Mesendoderm (in vitro differentiated cells): ENCODE results near the gene HYOU1.

Source experiments
- DNase-seq: peaks from one replicate; pipeline ENCODE4 v3.0.0; 2013
- H2AK5ac ChIP-seq: 2 replicates; pipeline ENCODE4 v1.6.1; 2013; ENCODE audit warnings: low read length, inconsistent platforms
- H2BK120ac ChIP-seq: 2 replicates; pipeline ENCODE4 v1.6.1; 2013; ENCODE audit warnings: low read depth, mild to moderate bottlenecking, low read length, moderate library complexity, mixed read lengths
- H2BK15ac ChIP-seq: replicated peaks from 2 replicates; pipeline ENCODE4 v1.6.1; 2013; ENCODE audit warnings: low read depth, mild to moderate bottlenecking, moderate library complexity
- H2BK5ac ChIP-seq: 2 replicates; pipeline ENCODE4 v1.6.1; 2013; ENCODE audit warnings: low read length, inconsistent platforms
- H3K18ac ChIP-seq: 2 replicates; pipeline ENCODE4 v1.6.1; 2013; ENCODE audit warnings: mild to moderate bottlenecking, low read length, mixed read lengths
- H3K23ac ChIP-seq: one replicate; pipeline ENCODE4 v1.6.1; 2013; ENCODE audit warnings: low read length
- H3K27ac ChIP-seq: 2 replicates; pipeline ENCODE4 v1.5.1; 2013; ENCODE audit warnings: low read depth, mild to moderate bottlenecking, inconsistent platforms, low read length, moderate library complexity
- H3K27me3 ChIP-seq: 2 replicates; pipeline ENCODE4 v1.6.1; 2013; ENCODE audit warnings: low read length, control low read depth, mild to moderate bottlenecking, inconsistent platforms; ENCODE audit not compliant: insufficient read depth, poor library complexity
- H3K36me3 ChIP-seq: 2 replicates; pipeline ENCODE4 v1.6.1; 2013; ENCODE audit warnings: low read length, inconsistent platforms; ENCODE audit not compliant: control insufficient read depth, insufficient read depth
- H3K4ac ChIP-seq: one replicate; pipeline ENCODE4 v1.6.1; 2013; ENCODE audit warnings: low read depth, mild to moderate bottlenecking, low read length, moderate library complexity
- H3K4me1 ChIP-seq: 2 replicates; pipeline ENCODE4 v1.6.1; 2013; ENCODE audit warnings: low read depth, low read length, inconsistent platforms; ENCODE audit not compliant: control insufficient read depth
- H3K4me2 ChIP-seq: 2 replicates; pipeline ENCODE4 v1.6.1; 2013; ENCODE audit warnings: low read length
- H3K4me3 ChIP-seq: 2 replicates; pipeline ENCODE4 v1.5.1; 2013; ENCODE audit warnings: mild to moderate bottlenecking, low read length
- H3K56ac ChIP-seq: one replicate; pipeline ENCODE4 v1.6.1; 2013; ENCODE audit warnings: low read length
- H3K79me1 ChIP-seq: 2 replicates; pipeline ENCODE4 v1.6.1; 2013; ENCODE audit warnings: low read length, inconsistent platforms
- H3K79me2 ChIP-seq: 2 replicates; pipeline ENCODE4 v1.6.1; 2013; ENCODE audit warnings: mild to moderate bottlenecking, low read length; ENCODE audit not compliant: control insufficient read depth, insufficient read depth
- H3K9ac ChIP-seq: 2 replicates; pipeline ENCODE4 v1.6.1; 2013; ENCODE audit warnings: low read length, inconsistent platforms
- H4K5ac ChIP-seq: one replicate; pipeline ENCODE4 v1.6.1; 2013; ENCODE audit warnings: low read length
- H4K8ac ChIP-seq: one replicate; pipeline ENCODE4 v1.6.1; 2013; ENCODE audit warnings: low read depth, mild to moderate bottlenecking, control low read depth, low read length, moderate library complexity
- whole genome bisulfite sequencing: extraction: QIAGEN DNeasy Blood & Tissue Kit; methylation state at CpG from one replicate; pipeline ENCODE4 v1.1.7; 2013; ENCODE audit warnings: low lambda C conversion rate, missing lambda C conversion rate; ENCODE audit not compliant: insufficient coverage; ENCODE audit errors: extremely low coverage; 5-methylcytosine and 5-hydroxymethylcytosine counted together

HYOU1 gene

GRCh38 chr11:119093942-119094815 lies 37.2 kb upstream of the HYOU1 start:
- no CpG with 5 or more reads among the region's 81 CpGs for WGBS
- Histone ChIP-seq H3K4me1 (peaks cover 4% of the 10 kb centered on the region), H3K27ac (peak overlapping the region; percentile 85), H3K4me2 (peak overlapping the region; percentile 99), H3K18ac (peak overlapping the region; percentile 93), H3K27me3 (no peaks in the 10 kb centered on the region), H3K79me2 (peaks cover 29% of the 10 kb centered on the region), H2AK5ac (no peak overlapping the region), H4K5ac (no peak overlapping the region), H3K4me3 (peak overlapping the region; percentile 99), H4K8ac (no peak overlapping the region), H2BK120ac (peak overlapping the region; percentile 32), H3K4ac (peak overlapping the region; percentile 41), H3K9ac (peak overlapping the region; percentile 100), H3K79me1 (peaks cover 12% of the 10 kb centered on the region), H2BK5ac (no peak overlapping the region), H2BK15ac (no peak overlapping the region), H3K23ac (no peak overlapping the region), H3K36me3 (peaks cover 10% of the 10 kb centered on the region), H3K56ac (peak overlapping the region; percentile 100)
- DNase-seq, result no peak

GRCh38 chr11:119092880-119093842 lies 36.2 kb upstream of the HYOU1 start:
- Histone ChIP-seq H3K56ac (peak overlapping the region; percentile 82), H3K27ac (no peak overlapping the region), H3K4me1 (peaks cover 4% of the 10 kb centered on the region), H2AK5ac (no peak overlapping the region), H2BK5ac (no peak overlapping the region), H4K8ac (no peak overlapping the region), H3K79me2 (peaks cover 29% of the 10 kb centered on the region), H3K4ac (no peak overlapping the region), H3K4me3 (peak overlapping the region; percentile 99), H2BK15ac (no peak overlapping the region), H3K36me3 (peaks cover 10% of the 10 kb centered on the region), H4K5ac (no peak overlapping the region), H3K27me3 (no peaks in the 10 kb centered on the region), H3K18ac (no peak overlapping the region), H3K79me1 (peaks cover 12% of the 10 kb centered on the region), H3K23ac (no peak overlapping the region), H2BK120ac (no peak overlapping the region), H3K9ac (peak overlapping the region; percentile 100), H3K4me2 (peak overlapping the region; percentile 99)
- no peak for DNase-seq
- WGBS, result no CpG with 5 or more reads among the region's 12 CpGs

DNA sequence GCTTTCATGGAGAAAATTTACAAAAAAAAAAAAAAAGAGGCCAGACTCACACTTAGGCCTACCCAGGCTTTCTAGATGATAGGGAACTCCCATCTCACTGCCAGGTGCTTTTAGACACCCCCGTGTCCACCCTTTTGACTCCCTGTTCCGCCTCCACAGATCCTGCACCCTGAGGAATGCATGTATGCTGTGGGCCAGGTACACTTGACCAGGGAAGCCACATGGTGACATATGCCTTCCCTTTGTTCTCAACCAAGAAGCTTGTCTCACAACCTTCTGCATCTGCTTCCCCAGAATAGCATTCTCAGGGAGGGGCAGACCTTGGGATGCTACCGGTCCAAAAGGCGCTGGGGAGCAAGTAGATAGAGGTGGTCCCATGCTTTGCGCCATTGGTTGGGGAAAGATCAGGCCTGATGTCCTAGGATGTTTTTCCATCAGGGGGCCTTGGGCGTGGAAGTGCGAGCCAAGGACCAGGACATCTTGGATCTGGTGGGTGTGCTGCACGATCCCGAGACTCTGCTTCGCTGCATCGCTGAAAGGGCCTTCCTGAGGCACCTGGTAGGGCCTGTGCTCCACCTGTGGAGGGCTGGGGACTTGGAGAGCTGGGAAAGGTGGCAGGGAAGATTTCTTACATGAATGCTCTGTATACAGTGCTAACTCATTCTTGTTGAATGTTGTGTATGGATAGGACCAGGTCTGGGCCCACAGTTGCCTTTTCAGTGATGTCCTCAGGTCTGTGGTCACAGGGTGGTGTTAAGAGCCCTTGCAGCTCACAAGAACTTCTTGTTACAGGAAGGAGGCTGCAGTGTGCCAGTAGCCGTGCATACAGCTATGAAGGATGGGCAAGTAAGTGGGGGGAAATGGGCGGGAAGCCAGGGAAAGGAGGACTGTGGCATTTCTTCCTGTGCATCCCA lies 35.2 kb upstream of the HYOU1 start:
- DNase-seq, result no peak
- Histone ChIP-seq H3K23ac (no peak overlapping the region), H3K27ac (no peak overlapping the region), H3K79me1 (peaks cover 12% of the 10 kb centered on the region), H3K56ac (peak overlapping the region; percentile 82), H3K27me3 (no peaks in the 10 kb centered on the region), H3K4me1 (peaks cover 4% of the 10 kb centered on the region), H4K8ac (no peak overlapping the region), H2BK5ac (no peak overlapping the region), H2BK15ac (no peak overlapping the region), H3K79me2 (peaks cover 29% of the 10 kb centered on the region), H3K36me3 (peaks cover 8% of the 10 kb centered on the region), H3K9ac (peak overlapping the region; percentile 100), H3K4me2 (peak overlapping the region; percentile 99), H4K5ac (no peak overlapping the region), H2BK120ac (no peak overlapping the region), H3K4ac (no peak overlapping the region), H3K4me3 (no peak overlapping the region), H2AK5ac (no peak overlapping the region), H3K18ac (no peak overlapping the region)
- WGBS, result no CpG with 5 or more reads among the region's 13 CpGs

DNA sequence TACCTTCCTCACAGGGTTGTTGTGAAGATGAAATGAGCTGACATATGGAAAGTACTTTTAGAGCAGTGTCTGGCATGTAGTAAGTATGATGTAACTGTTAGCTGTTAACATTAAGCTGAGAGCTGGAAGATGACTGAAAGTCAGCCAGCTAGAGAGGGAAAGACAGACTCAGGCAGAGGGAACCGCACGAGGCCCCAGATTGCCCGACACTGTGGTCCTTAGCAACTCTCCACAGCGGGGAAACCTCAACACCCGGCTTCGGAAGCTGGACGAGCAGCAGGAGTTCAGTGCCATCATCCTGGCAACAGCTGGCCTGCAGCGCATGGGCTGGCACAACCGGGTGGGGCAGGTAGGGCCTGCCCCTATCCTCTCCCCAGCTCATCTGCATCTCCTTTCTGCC lies 34.2 kb upstream of the HYOU1 start:
- no peak overlapping the region for H3K4me2 ChIP-seq
- peaks cover 6% of the 10 kb centered on the region for H3K36me3 ChIP-seq
- no peak overlapping the region for H3K9ac ChIP-seq
- no peak overlapping the region for H3K18ac ChIP-seq
- no peak overlapping the region for H3K4ac ChIP-seq
- no peak overlapping the region for H4K5ac ChIP-seq
- no peak overlapping the region for H3K23ac ChIP-seq
- H3K27ac ChIP-seq, result no peak overlapping the region
- H3K4me1 ChIP-seq, result peaks cover 4% of the 10 kb centered on the region
- no peak overlapping the region for H2BK120ac ChIP-seq
- peaks cover 29% of the 10 kb centered on the region for H3K79me2 ChIP-seq
- H2AK5ac ChIP-seq, result no peak overlapping the region
- no peak for DNase-seq
- WGBS, result no CpG with 5 or more reads among the region's 9 CpGs
- H3K79me1 ChIP-seq, result peaks cover 12% of the 10 kb centered on the region
- H2BK15ac ChIP-seq, result no peak overlapping the region
- H3K27me3 ChIP-seq, result no peaks in the 10 kb centered on the region
- H3K56ac ChIP-seq, result no peak overlapping the region
- no peak overlapping the region for H4K8ac ChIP-seq
- H3K4me3 ChIP-seq, result no peak overlapping the region
- H2BK5ac ChIP-seq, result no peak overlapping the region

DNA sequence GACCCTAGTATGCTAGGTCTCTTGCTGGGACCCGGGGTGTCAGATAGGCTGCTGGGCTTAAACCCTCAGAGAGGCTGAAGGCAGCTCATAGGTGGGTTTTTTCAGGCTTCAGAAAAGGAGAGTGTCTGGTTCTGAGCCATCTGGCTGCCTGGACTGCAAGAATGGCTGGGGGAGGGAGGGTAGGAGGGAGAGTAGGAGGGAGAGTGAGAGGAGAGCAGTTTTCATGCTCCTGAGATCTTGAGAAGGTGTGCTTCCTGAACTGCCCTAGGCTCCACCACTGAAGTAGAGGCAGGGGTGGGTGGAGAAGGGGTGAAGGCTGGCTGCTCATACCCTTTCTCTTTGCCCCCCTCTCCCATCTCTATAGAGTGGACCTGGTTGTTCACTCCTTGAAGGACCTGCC lies 32.3 kb upstream of the HYOU1 start:
- H3K4me2 ChIP-seq, result no peak overlapping the region
- H3K27ac ChIP-seq, result no peak overlapping the region
- no peak overlapping the region for H2BK5ac ChIP-seq
- no peak for DNase-seq
- peaks cover 28% of the 10 kb centered on the region for H3K79me2 ChIP-seq
- H2AK5ac ChIP-seq, result no peak overlapping the region
- no peak overlapping the region for H3K4me3 ChIP-seq
- H3K27me3 ChIP-seq, result no peaks in the 10 kb centered on the region
- H2BK15ac ChIP-seq, result no peak overlapping the region
- H3K23ac ChIP-seq, result no peak overlapping the region
- H3K56ac ChIP-seq, result peak overlapping the region; percentile 2
- WGBS, result no CpG with 5 or more reads among the region's 1 CpG
- H3K36me3 ChIP-seq, result peaks cover 6% of the 10 kb centered on the region
- peaks cover 18% of the 10 kb centered on the region for H3K79me1 ChIP-seq
- no peak overlapping the region for H3K4ac ChIP-seq
- peaks cover 8% of the 10 kb centered on the region for H3K4me1 ChIP-seq
- no peak overlapping the region for H3K18ac ChIP-seq
- H4K8ac ChIP-seq, result no peak overlapping the region
- no peak overlapping the region for H2BK120ac ChIP-seq
- H3K9ac ChIP-seq, result no peak overlapping the region
- no peak overlapping the region for H4K5ac ChIP-seq
